Measurements from ENCODE around the gene RPA1.

- TF ChIP-seq POLR2A (IDR thresholded peaks at IDR 0.05; ENCODE audit: low read depth, low read length) (no peak), POLR2AphosphoS5 (IDR thresholded peaks at IDR 0.05; ENCODE audit: low read depth, low read length) (no peak), TAF1 (IDR thresholded peaks at IDR 0.05; ENCODE audit: borderline replicate concordance, low read depth, low read length) (no peak)
These were observed 36.4 kb upstream of the RPA1 start for GRCh38 chr17:1793447-1793806.
